Gastroesophageal sphincter (tissue), 4 donors: ENCODE measurements around the gene LRRC3C. TPM values are rescaled to one million over a fixed set of nuclear protein-coding genes. Genes with fewer than 3 reads are reported as not detected.

ENCODE experiments used
- ATAC-seq: fragments of 150-250 bp; one replicate; pipeline ENCODE4 v1.9.1; 2016; ENCODE audit warnings: mild to moderate bottlenecking, moderate library complexity
- H3K27ac ChIP-seq, 4 donors: fragments of 200-600 bp; sonication (generic) in 3 of 4; 1 replicate in 3 of 4; 2 replicates in 1 of 4; pipeline ENCODE4 v1.5.1; 2016 to 2019
- H3K27me3 ChIP-seq: fragments of 200-600 bp; sonication (generic); one replicate; pipeline ENCODE4 v1.5.1; 2019
- H3K36me3 ChIP-seq, 2 donors: fragments of 200-600 bp; sonication (generic); one replicate each; pipeline ENCODE4 v1.5.1; 2019; ENCODE audit warnings: control low read depth in 1 of 2
- H3K4me1 ChIP-seq, 3 donors: fragments of 200-600 bp; sonication (generic); 1 replicate in 2 of 3; 2 replicates in 1 of 3; pipeline ENCODE4 v1.5.1; 2016 to 2019; ENCODE audit warnings: control low read depth in 2 of 3
- H3K4me3 ChIP-seq, 2 donors: fragments of 200-600 bp; sonication (generic); one replicate each; pipeline ENCODE4 v1.5.1; 2019; ENCODE audit warnings: mild to moderate bottlenecking in 1 of 2, moderate library complexity in 1 of 2
- H3K9me3 ChIP-seq, 3 donors: fragments of 200-600 bp; sonication (generic); one replicate each; pipeline ENCODE4 v1.5.1; 2017 to 2019; ENCODE audit warnings: control low read depth in 2 of 3
- CTCF ChIP-seq, 4 experiments: fragments of 200-600 bp in 2 of 4; fragments of 450-650 bp in 2 of 4; sonication (generic) in 1 of 4; IDR thresholded peaks; one replicate each; pipeline ENCODE4 v1.5.1; 2017 to 2019; ENCODE audit warnings: antibody characterized with exemption in 4 of 4, mild to moderate bottlenecking in 2 of 4, moderate library complexity in 2 of 4
- EP300 ChIP-seq: sonication (generic); formaldehyde crosslinking; IDR thresholded peaks from one replicate; pipeline ENCODE4 v1.6.1; 2017; ENCODE audit warnings: antibody characterized with exemption, mild to moderate bottlenecking
- POLR2A ChIP-seq, 2 donors: fragments of 450-650 bp; IDR thresholded peaks; one replicate each; pipeline ENCODE4 v1.6.1; 2017; ENCODE audit warnings: antibody characterized with exemption in 2 of 2, mild to moderate bottlenecking in 2 of 2, moderate library complexity in 1 of 2
- POLR2AphosphoS5 ChIP-seq: sonication (generic); formaldehyde crosslinking; IDR thresholded peaks from one replicate; pipeline ENCODE4 v1.6.1; 2017; ENCODE audit warnings: antibody characterized with exemption
- WGBS, 2 donors: methylation state at CpG; one replicate each; pipeline ENCODE4 v1.1.5; 2018; ENCODE audit warnings: low coverage in 1 of 2; 5-methylcytosine and 5-hydroxymethylcytosine counted together
- total RNA-seq, 4 donors: library from RNA; depleted of rRNA; stranded (reverse); fragments of >200 nt; gene quantifications; one replicate each; pipeline ENCODE4 v1.1.0, GENCODE V29; 2016

The LRRC3C gene
- total RNA-seq, 4 donors from 2014 or later = 1.1 TPM; not detected in 3

GRCh38 chr17:39953471-39953888, 25.9 kb downstream of the LRRC3C start:
- TF ChIP-seq POLR2AphosphoS5 (no peak), POLR2A (IDR thresholded peaks at IDR 0.05) (no peak), EP300 (no peak), CTCF (IDR thresholded peaks at IDR 0.05) (no peak)
- H3K9me3 ChIP-seq = no peaks in the 10 kb centered on the region
- peak overlapping the region; percentile 20 to 49 for H3K4me3 ChIP-seq
- no peak for ATAC-seq
- H3K27ac ChIP-seq = peak overlapping the region in 3 of 4 donors; percentile 70 to 81 (median 78)
- no peaks in the 10 kb centered on the region for H3K36me3 ChIP-seq
- 0% methylated on average over 3 of the region's 9 CpGs; no CpG with 5 or more reads in 1 of the 2 donors for WGBS, 2 donors
- peaks cover 0 to 16% (median 0%) of the 10 kb centered on the region in 3 donors for H3K4me1 ChIP-seq
- H3K27me3 ChIP-seq = no peaks in the 10 kb centered on the region

- Histone ChIP-seq H3K4me3 (no peak overlapping the region), H3K9me3 (no peaks in the 10 kb centered on the region), H3K36me3 (no peaks in the 10 kb centered on the region), H3K27me3 (no peaks in the 10 kb centered on the region), H3K4me1 (peaks cover 0 to 24% (median 0%) of the 10 kb centered on the region in 3 donors), H3K27ac (no peak overlapping the region)
- TF ChIP-seq CTCF (IDR thresholded peaks at IDR 0.05) (no peak), POLR2AphosphoS5 (no peak), EP300 (no peak), POLR2A (IDR thresholded peaks at IDR 0.05) (no peak)
- ATAC-seq = no peak
- WGBS, 2 donors = 80% methylated on average over 1 of the region's 4 CpGs; no CpG with 5 or more reads in 1 of the 2 donors
Observed at GRCh38 chr17:39954876-39955275, 27.3 kb downstream of the LRRC3C start.

GRCh38 chr17:39955726-39956225, 28.2 kb downstream of the LRRC3C start:
- Histone ChIP-seq H3K27ac (no peak overlapping the region), H3K4me1 (peaks cover 0 to 24% (median 0%) of the 10 kb centered on the region in 3 donors), H3K27me3 (no peaks in the 10 kb centered on the region), H3K9me3 (no peaks in the 10 kb centered on the region), H3K36me3 (no peaks in the 10 kb centered on the region), H3K4me3 (no peak overlapping the region)
- no peak for TF ChIP-seq CTCF (IDR thresholded peaks at IDR 0.05)
- TF ChIP-seq POLR2A (IDR thresholded peaks at IDR 0.05) = no peak
- no peak for TF ChIP-seq EP300
- no peak for TF ChIP-seq POLR2AphosphoS5
- no peak for ATAC-seq
- 87 to 94% methylated on average over 2 to 3 of the region's 4 CpGs for WGBS, 2 donors

GRCh38 chr17:39960524-39961041, 33.1 kb downstream of the LRRC3C start:
- WGBS, 2 donors = 51 to 62% methylated on average over 3 to 7 of the region's 8 CpGs
- H3K36me3 ChIP-seq = no peaks in the 10 kb centered on the region
- H3K27me3 ChIP-seq = peaks cover 27% of the 10 kb centered on the region
- H3K27ac ChIP-seq = no peak overlapping the region
- no peak for ATAC-seq
- H3K4me1 ChIP-seq = peaks cover 0 to 8% (median 0%) of the 10 kb centered on the region in 3 donors
- H3K9me3 ChIP-seq = no peaks in the 10 kb centered on the region
- TF ChIP-seq POLR2A (IDR thresholded peaks at IDR 0.05) (no peak), CTCF (IDR thresholded peaks at IDR 0.05) (no peak)
- no peak overlapping the region for H3K4me3 ChIP-seq

GRCh38 chr17:39962642-39963220, 35.2 kb downstream of the LRRC3C start, which contains the start of gene GSDMA:
Gene GSDMA, plus strand, starts transcription at chr17:39963004. Its CDS starts 2,684 bp downstream, at chr17:39965688.
- no peak within 1 kb of the TSS for H3K4me3 ChIP-seq
- 83% methylated on average over 1 of the region's 6 CpGs; no CpG with 5 or more reads in 1 of the 2 donors for WGBS, 2 donors
- no peaks in the 10 kb centered on the region for H3K36me3 ChIP-seq
- no peaks in the 10 kb centered on the region for H3K9me3 ChIP-seq
- H3K4me1 ChIP-seq = peaks cover 0 to 8% (median 0%) of the 10 kb centered on the region in 3 donors
- TF ChIP-seq POLR2A (IDR thresholded peaks at IDR 0.05) = no peak
- no peak for TF ChIP-seq EP300
- TF ChIP-seq POLR2AphosphoS5 = no peak
- no peak for TF ChIP-seq CTCF (IDR thresholded peaks at IDR 0.05)
- H3K27me3 ChIP-seq = peaks cover 36% of the 10 kb centered on the region
- no peak for ATAC-seq
- H3K27ac ChIP-seq = no peak within 1 kb of the TSS
